ENCODE results near the gene RNF149. TPM values are rescaled to one million over a fixed set of nuclear protein-coding genes. Genes with fewer than 3 reads are reported as not detected.

RNF149 gene
- polyA plus RNA-seq, 2 of the 4 experiments (the other 2 are of a cell fraction): 28.8 to 34.8 TPM

DNA sequence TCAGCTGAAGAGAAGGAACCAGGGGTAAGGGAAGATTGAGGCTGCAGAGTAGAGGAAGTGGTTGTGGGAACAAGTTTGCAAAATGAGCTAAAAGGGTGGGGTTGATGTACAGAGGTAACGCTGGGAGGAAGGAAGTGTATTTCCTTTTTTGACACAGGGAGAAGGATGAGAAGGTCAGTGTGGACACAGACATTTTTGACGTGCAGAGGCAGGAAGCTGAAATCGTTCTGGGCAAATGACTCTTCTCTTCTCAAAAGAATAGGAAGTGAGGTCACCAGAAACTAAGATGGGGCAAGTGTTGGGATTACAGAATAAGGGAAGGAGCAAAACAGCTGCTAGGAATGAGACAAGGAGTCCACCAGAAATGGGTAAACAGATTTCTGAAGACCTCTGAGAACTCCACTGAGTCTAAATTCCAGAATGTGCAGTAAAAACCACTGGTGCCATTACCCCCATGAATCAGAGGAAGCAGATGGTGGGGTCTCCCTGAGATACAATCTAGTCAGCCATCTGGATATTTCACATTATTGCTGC, 20.0 kb upstream of the RNF149 start:
- Histone ChIP-seq H3K27ac (no peak overlapping the region), H3K4me3 (no peak overlapping the region), H3K4me1 (no peaks in the 10 kb centered on the region), H3K9me3 (peaks cover 10% of the 10 kb centered on the region; the same call in 2 of the 3 replicates), H3K4me2 (no peak overlapping the region)
- TF ChIP-seq GATA3 (IDR thresholded peaks at IDR 0.05; ENCODE audit: borderline replicate concordance) (no peak), ESRRA (IDR thresholded peaks at IDR 0.05; ENCODE audit: borderline replicate concordance, low read length) (no peak), MAZ (IDR thresholded peaks at IDR 0.05; ENCODE audit: borderline replicate concordance, low read depth, low read length) (no peak), EP300 (IDR thresholded peaks at IDR 0.05) (no peak), SMC3 (IDR thresholded peaks at IDR 0.05) (no peak), BCL3 (IDR thresholded peaks at IDR 0.05) (no peak), NFE2L2 (conservative IDR thresholded peaks at IDR 0.05; ENCODE audit: low read length) (no peak), HOXA7 (CRISPR knock-in tag; IDR thresholded peaks at IDR 0.05) (no peak), E2F6 (IDR thresholded peaks at IDR 0.05; ENCODE audit: borderline replicate concordance, low read depth) (no peak), ZFP36 (IDR thresholded peaks at IDR 0.05; ENCODE audit: borderline replicate concordance, partially characterized antibody) (no peak), FOXS1 (CRISPR knock-in tag; IDR thresholded peaks at IDR 0.05) (no peak), BHLHE40 (IDR thresholded peaks at IDR 0.05; ENCODE audit: low read depth, low read length) (no peak), FOSB (CRISPR knock-in tag; IDR thresholded peaks at IDR 0.05) (no peak), HEYL (CRISPR knock-in tag; IDR thresholded peaks at IDR 0.05) (no peak), CBX2 (IDR thresholded peaks at IDR 0.05; ENCODE audit: borderline replicate concordance, low read depth) (no peak), KDM1A (IDR thresholded peaks at IDR 0.05; ENCODE audit: low read depth) (no peak), CEBPB (IDR thresholded peaks at IDR 0.05) (no peak), KDM5A (IDR thresholded peaks at IDR 0.05) (no peak), NR3C1 (IDR thresholded peaks at IDR 0.05) (no peak)
- TF ChIP-seq, protein P1, sequence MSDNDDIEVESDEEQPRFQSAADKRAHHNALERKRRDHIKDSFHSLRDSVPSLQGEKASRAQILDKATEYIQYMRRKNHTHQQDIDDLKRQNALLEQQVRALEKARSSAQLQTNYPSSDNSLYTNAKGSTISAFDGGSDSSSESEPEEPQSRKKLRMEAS (IDR thresholded peaks at IDR 0.05): no peak
- ChIA-PET CTCF (interaction anchor here (1.3 to 1.7 kb wide), 3 partner anchors 10 to 22 kb away, joined by 4 to 10 read pairs (median 4); no protein-coding TSS in a partner anchor), POLR2A (no interaction called here)
- no peak for FAIRE-seq
- 72% methylated on average over 3 of the region's 3 CpGs for WGBS (ENCODE audit: missing lambda C conversion rate)
- no peak for ATAC-seq
- DNase-seq (ENCODE audit: low read depth in 1 of 2, low spot score in 1 of 2): no peak

DNA sequence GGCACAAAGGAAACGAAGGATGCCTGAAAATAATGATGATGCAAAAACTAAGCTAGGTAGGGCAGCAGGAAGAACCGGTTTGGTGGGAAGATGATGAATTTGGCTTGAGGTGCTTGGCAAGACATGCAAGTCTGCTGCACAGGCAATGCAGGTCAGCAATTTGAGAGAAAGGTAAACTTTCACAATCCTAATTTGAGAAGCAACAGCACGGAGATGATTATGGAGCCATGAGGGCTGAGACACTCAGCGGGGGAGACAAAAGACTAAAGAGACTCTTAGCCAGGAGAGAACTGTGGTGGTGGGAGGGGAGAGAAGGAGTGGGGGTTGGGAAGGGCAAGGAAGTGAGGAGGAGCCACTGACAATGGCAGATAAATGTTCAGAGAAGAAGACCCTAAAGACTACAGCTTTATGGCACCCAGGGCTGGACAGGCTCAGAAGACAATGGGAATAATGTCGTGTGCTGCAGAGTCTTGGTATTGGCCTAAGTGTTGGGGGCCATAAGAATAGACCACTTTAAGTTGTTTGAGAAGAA, 19.4 kb upstream of the RNF149 start:
- Histone ChIP-seq H3K27ac (no peak overlapping the region), H3K4me1 (no peaks in the 10 kb centered on the region), H3K4me2 (no peak overlapping the region), H3K4me3 (no peak overlapping the region), H3K9me3 (peaks cover 10% of the 10 kb centered on the region; the same call in 2 of the 3 replicates)
- ChIA-PET CTCF (interaction anchor here (1.1 to 1.7 kb wide), 3 partner anchors 9 to 14 kb away, joined by 3 to 10 read pairs (median 4); no protein-coding TSS in a partner anchor), POLR2A (no interaction called here)
- no peak for FAIRE-seq
- ATAC-seq: no peak
- 69% methylated on average over 5 of the region's 5 CpGs for WGBS (ENCODE audit: missing lambda C conversion rate)
- TF ChIP-seq REST (IDR thresholded peaks at IDR 0.05) (no peak), ESRRA (IDR thresholded peaks at IDR 0.05; ENCODE audit: borderline replicate concordance, low read length) (no peak), RAD21 (conservative IDR thresholded peaks at IDR 0.05 in 1 of 2, IDR thresholded peaks at IDR 0.05 in 1 of 2) (no peak), RNF2 (IDR thresholded peaks at IDR 0.05; ENCODE audit: borderline replicate concordance, low read depth) (no peak)
- DNase-seq (ENCODE audit: low read depth in 1 of 2, low spot score in 1 of 2): no peak
